Epithelial cell of proximal tubule (primary cell): ENCODE results near the gene CFAP299. TPM values are rescaled to one million over a fixed set of nuclear protein-coding genes. Genes with fewer than 3 reads are reported as not detected.

Experiments used
- DNase-seq: peaks from one replicate; pipeline ENCODE4 v3.0.0-alpha.2; 2011; ENCODE audit warnings: low read depth
- H3K4me3 ChIP-seq: 2 replicates; pipeline ENCODE4 v1.5.1; 2011; ENCODE audit warnings: low read depth, mild to moderate bottlenecking, low read length
- CTCF ChIP-seq: conservative IDR thresholded peaks from 2 replicates; pipeline ENCODE4 v1.5.1; 2012; ENCODE audit warnings: low read depth, mild to moderate bottlenecking, low read length
- total RNA-seq: library from RNA; depleted of rRNA; stranded (reverse); fragments of >200 nt; gene quantifications from 2 replicates; pipeline ENCODE4 v1.2.3, GENCODE V29; 2015

Gene CFAP299
- total RNA-seq, 1 donor from 2014 or later: not detected

GRCh38 chr4:80484712-80485111 lies 149.2 kb downstream of the CFAP299 start:
- H3K4me3 ChIP-seq: no peak overlapping the region
- DNase-seq: no peak
- TF ChIP-seq CTCF: no peak

- no peak overlapping the region for H3K4me3 ChIP-seq
- no peak for DNase-seq
- no peak for TF ChIP-seq CTCF
Observed at GRCh38 chr4:80486603-80487002, 151.1 kb downstream of the CFAP299 start.

- no peak for DNase-seq
- H3K4me3 ChIP-seq: no peak overlapping the region
- no peak for TF ChIP-seq CTCF
Observed at GRCh38 chr4:80489798-80490197, 154.3 kb downstream of the CFAP299 start.

- DNase-seq: no peak
- no peak overlapping the region for H3K4me3 ChIP-seq
- no peak for TF ChIP-seq CTCF
Observed at GRCh38 chr4:80492761-80493160, 157.2 kb downstream of the CFAP299 start.

- H3K4me3 ChIP-seq: no peak overlapping the region
- no peak for DNase-seq
- no peak for TF ChIP-seq CTCF
Observed at GRCh38 chr4:80495865-80496264, 160.3 kb downstream of the CFAP299 start.

- DNase-seq: no peak
- H3K4me3 ChIP-seq: no peak overlapping the region
- no peak for TF ChIP-seq CTCF
Observed at GRCh38 chr4:80498725-80499124, 163.2 kb downstream of the CFAP299 start.

- no peak overlapping the region for H3K4me3 ChIP-seq
- DNase-seq: no peak
- no peak for TF ChIP-seq CTCF
Observed at GRCh38 chr4:80500613-80501012, 165.1 kb downstream of the CFAP299 start.
